GM20431 (cell line): ENCODE measurements around the gene SPSB1.

Experiments used
- in situ Hi-C: fragments of 300-500 bp; cut with MseI, MboI; formaldehyde crosslinking; loops from one replicate; pipeline ENCODE4 v1.15.0; 2020; ENCODE audit warnings: low sequenced_read_pairs; ENCODE audit not compliant: unreplicated experiment

The SPSB1 gene

DNA sequence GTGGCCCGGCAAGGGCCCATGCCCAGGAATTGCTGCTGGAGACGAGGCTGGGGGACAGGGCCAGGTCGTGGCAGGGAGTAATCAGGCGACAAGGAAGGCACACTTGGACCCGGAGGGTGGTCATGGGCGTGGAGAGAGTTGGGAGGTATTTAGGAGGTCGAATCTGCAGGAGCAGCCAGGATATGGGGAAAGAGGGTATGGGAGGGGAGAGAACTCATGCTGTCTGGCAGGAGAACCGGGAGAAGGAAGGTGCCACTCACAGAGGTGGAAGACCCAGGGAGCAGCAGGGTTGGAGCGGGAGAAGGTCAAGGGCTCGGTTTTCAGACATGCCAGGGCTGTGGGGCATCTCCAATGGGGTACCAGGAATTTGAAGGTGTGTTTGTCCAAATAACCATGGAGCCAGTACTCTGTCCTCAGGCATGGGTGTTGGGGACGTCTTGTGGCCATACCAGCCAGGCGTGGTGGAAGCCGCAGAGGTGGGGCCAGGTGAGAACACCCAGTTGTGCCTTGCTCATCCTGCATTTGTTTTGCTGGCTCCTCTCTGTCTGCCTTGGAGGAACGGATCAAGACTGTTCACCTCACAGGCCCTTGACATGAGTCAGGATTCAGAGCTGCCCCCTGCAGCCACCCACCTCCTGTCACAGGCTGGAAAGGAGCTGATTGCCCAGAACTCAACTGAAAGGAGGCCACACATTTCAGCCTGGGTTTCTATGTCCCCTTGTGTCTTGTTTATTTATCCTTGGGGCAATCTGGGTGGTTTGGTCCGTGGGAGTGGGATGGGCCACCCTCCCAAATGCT, 111.6 kb downstream of the SPSB1 start:
- in situ Hi-C loops, result no loop called here

DNA sequence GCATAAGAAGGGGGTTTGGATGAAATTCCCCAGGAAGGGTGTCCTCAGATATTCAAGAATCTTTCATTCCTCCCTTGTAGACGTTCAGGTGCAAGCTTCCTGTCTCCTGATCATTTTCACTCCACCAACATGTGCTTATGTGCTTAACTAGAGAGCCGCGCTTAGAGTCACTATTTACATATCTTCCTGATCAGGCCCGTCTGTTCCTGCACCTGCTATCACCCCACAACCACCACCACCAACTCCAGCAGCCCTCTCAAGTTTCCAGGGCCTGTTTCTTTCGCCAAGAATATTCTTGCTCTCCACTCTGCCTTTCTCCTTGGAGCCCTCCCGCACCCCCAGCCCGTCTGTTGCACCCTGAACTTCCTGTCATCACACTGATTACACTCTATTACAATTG, 113.4 kb downstream of the SPSB1 start:
- in situ Hi-C loops, result no loop called here

DNA sequence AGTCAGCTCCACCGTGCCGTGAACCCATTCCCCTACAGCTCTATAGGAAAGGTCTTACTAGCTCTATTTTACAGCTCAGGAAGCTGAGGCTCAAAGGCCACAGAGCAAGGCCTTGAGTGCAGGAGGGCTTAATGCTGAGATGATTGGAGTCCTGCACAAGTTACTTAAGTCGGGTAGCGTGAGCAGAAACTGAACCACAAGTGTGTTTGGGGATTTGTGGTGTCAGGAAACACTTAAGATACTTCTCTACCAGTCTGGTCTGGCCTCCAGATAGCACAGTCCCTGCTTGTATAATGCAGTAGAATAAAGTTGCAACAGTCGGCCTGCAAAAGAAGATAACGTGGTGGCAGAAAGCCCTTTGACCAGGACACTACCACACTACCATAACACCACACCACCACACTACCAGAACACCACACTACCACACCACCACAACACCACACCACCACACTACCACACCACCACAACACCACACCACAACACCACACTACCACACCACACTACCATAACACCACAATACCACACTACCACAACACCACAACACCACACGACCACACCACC, 118.1 kb downstream of the SPSB1 start:
- in situ Hi-C loops, result no loop called here

DNA sequence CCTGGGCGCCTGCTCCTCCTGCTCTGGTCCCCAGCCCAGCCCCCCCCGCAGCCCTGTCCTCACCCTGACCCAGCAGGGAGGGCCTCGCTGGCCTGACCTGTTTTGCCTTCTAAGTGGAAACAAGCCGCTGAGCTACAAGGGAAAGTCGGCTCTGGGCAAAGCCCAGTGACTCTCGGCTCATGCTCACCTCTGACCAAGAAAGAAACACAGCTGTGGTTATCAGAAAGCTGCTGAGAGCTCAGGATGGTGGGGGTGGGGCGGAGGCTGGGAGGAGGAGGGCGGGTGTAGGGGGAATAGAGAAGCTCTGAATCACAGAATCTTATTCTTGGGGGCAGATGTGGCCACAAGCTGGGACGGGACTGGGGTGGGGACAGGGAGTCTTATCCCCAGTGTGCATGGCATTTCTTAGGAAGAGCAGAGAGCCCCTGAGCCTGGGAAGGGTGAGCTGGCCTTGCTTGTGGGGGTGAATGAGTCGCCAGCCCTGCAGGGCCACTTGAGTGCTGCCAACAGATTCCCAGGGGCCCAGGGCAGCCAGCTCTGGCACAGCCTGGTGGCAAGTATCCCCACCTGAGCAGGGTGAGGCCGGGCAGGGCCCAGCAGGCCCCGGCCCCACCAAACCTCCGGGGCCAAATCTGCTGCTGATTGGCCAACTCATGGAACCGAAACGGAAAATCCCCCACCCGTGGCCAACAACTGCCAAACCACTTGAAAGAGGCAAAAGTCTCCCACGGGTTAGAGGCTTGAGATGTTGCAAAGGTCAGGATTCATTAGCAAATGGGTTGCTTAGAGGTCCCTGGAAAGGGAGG, 120.6 kb downstream of the SPSB1 start:
- in situ Hi-C loops, result no loop called here

DNA sequence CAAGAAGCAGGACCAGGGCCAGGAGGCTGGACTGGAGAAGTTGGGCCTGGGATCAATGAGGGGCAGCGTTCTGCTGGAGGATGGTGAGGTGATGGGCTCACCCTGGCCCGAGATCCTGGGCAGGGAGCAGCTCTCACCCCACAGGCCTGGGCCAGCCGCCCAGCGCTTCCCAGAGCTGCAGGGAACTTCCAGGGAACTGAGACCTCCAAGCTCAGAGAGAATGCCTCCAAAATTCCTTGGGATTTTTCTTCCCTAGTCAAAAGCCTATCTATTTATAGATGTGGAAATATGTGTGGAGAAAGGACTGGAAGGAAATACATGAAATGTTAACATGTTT, 121.2 kb downstream of the SPSB1 start:
- in situ Hi-C loops, result no loop called here

DNA sequence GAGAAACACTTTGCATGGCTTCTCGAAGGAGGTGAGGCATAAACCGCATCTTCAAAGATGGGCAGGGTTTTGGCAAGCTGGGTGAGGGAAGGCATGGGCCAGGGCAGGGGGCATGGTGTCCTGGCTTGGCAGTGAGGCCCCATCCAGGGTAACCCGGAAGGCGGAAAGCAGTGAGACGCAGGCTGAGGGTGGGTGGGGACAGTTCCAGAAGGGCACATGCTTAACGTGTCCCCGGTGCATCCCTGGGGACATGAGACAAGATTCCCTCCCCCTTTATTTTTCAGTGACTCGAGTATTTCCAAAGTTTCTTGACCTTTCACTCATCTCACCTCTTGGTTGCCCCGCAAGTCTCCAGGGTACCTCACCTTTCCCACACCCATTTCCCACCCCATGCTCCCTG, 123.8 kb downstream of the SPSB1 start:
- in situ Hi-C loops, result no loop called here

DNA sequence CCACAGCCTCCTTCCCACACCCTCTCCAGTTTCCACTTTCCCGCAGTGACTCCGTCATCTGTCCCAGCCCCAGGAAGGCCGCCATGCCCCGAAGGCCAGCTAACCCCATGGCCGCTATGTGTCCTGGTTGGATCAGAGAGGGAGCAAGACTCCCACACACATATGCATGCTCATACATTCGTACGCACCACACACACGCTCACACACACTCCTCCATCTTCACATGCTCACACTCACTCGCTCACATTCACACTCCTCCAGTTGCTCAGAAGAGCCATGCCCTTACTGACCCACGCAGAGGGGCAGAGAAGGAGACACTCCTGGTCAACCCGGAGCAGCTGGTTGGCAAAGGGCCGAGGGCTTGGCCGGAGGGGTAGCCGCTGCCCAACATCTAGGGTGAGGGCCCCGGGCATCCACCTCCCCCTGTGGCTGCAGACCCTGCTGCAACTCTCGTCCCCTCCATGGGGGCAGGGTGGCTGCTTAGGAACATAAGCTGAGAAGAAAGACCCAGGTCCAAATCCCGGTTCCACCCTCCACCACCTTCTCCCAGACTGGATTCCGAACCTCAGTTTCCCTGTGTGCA, 124.3 kb downstream of the SPSB1 start:
- in situ Hi-C loops, result no loop called here

DNA sequence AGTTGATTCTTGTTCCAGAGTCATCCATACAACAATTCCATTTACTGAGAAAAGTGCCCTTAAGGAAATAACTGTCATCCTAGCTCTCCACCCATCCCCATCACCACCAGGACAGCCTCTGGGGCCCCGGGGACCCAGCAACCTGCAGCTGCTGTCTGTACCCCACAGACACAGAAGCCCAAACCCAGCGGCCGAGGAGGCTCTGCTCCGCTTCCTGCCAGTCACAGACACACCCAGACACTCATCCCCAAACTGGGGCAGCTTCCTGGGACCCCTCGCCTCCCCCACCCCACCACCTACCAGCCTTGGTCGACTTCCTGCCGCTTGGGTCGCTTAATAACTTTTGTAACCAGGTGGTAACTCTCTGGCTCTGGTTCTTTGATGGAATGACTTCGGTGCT, 125.0 kb downstream of the SPSB1 start:
- in situ Hi-C loops, result no loop called here

DNA sequence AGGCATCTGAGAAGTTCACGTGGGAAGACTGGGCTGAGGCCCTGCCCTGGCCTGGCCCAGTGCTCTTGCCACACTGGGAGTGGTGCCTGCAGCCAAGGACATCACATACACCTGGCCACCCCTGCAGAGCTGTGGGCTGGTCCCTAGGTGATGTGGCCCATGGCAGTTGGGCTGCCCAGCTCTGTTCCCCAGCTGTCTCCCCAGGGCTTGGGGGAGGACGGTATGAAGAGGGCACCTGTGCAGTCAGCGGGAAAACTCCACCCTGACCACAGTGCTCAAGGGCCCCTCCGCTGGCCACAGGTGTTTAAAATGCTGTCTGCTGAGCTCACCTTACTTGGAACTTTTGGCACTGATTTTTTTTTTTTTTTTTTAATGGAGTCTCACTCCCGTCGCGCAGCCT, 126.2 kb downstream of the SPSB1 start:
- in situ Hi-C loops, result no loop called here
